GM12864 (cell line): Measurements from ENCODE around the gene LPCAT3.

Experiments
- DNase-seq: peaks from one replicate; pipeline ENCODE4 v3.0.0-alpha.2; 2011; ENCODE audit warnings: low read depth
- H3K4me3 ChIP-seq: 2 replicates; pipeline ENCODE4 v1.5.1; 2011; ENCODE audit warnings: mild to moderate bottlenecking, low read depth, low read length, control low read depth
- TF ChIP-seq, protein P1 (sequence below): IDR thresholded peaks from 2 replicates; pipeline ENCODE4 v1.5.1; 2011; ENCODE audit warnings: low read depth, mild to moderate bottlenecking, moderate library complexity, low read length, control low read depth, inconsistent platforms; ENCODE audit errors: missing control alignments

The LPCAT3 gene

DNA sequence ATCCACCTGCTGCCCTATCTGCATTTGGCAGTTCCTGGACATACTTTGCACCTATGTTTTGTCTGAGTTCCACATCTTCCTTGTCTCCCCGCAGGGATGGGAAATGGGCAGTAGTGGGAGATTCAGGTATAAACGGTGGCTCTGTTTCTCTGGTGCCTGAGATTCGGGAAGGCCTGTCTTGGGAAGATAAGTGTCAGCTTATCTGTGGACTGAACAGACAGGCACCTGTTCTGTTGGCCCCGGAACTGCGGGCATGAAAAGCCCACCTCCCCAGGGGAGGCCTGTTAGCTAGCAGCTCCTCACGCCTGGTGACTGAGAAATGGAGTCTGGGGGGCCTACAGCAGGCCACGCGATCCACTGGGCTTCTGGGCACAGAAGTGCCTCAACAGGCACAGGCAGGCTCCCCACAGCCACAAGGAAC lies 53.7 kb downstream of the LPCAT3 start:
- H3K4me3 ChIP-seq = no peak overlapping the region
- DNase-seq = no peak
- TF ChIP-seq, protein P1, sequence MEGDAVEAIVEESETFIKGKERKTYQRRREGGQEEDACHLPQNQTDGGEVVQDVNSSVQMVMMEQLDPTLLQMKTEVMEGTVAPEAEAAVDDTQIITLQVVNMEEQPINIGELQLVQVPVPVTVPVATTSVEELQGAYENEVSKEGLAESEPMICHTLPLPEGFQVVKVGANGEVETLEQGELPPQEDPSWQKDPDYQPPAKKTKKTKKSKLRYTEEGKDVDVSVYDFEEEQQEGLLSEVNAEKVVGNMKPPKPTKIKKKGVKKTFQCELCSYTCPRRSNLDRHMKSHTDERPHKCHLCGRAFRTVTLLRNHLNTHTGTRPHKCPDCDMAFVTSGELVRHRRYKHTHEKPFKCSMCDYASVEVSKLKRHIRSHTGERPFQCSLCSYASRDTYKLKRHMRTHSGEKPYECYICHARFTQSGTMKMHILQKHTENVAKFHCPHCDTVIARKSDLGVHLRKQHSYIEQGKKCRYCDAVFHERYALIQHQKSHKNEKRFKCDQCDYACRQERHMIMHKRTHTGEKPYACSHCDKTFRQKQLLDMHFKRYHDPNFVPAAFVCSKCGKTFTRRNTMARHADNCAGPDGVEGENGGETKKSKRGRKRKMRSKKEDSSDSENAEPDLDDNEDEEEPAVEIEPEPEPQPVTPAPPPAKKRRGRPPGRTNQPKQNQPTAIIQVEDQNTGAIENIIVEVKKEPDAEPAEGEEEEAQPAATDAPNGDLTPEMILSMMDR = no peak

DNA sequence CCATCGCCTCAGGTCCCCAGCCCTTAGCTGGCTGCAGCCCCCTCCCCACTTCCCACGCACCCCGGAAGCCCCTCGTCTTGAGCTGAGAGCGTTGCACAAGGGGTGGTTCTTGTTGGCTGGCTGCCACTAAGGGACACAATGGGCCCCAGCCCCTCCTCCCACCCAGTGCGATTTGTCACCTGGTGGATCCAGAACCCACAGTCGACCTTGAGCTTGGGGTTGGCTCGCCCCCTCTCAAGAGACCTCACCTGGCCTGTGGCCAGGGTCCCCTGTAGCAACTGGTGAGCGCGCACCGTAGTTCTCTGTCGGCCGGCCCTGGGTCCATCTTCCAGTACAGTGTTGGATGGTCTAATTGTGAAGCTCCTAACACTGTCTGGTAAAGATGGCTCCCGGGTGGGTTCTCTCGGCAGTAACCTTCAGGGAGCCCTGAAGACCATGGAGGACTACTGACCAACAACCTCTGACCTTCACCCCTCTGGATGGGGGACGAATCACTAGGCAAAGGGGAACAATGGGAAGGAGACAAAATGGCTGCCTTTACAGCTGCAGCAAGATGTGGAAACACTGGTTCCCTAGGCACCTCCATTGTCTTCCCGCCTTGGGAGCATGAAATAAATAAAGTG lies 54.4 kb downstream of the LPCAT3 start:
- DNase-seq = no peak
- H3K4me3 ChIP-seq = no peak overlapping the region
- TF ChIP-seq, protein P1 = no peak

GRCh38 chr12:6963016-6963731 lies 55.1 kb downstream of the LPCAT3 start:
- DNase-seq = no peak
- H3K4me3 ChIP-seq = no peak overlapping the region
- TF ChIP-seq, protein P1 = no peak

GRCh38 chr12:6962285-6963015 lies 55.8 kb downstream of the LPCAT3 start:
- TF ChIP-seq, protein P1 = no peak
- no peak for DNase-seq
- no peak overlapping the region for H3K4me3 ChIP-seq

GRCh38 chr12:6961695-6962284 lies 56.5 kb downstream of the LPCAT3 start:
- no peak overlapping the region; the same call in 1 of the 2 replicates for H3K4me3 ChIP-seq
- TF ChIP-seq, protein P1 = peak; percentile 50

DNA sequence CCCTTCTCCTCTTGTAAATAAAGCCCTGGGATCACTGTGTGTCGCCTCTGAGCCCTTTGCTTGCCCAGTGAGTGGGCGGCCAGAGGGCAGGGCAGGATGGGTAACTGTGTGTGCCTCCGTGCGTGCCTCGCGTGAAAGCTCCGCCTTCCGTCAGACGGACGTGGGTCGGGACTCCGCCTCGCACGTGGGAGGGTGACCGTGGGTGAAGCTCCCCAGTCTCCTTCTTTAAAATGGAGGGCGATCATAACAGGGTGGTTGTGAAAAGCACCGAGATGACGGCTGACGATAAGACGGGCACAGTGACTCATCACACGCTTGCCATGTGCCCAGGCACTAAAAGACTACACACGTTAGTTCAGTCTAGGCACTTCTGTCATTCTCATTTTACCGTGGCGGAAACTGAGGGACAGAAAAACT lies 57.0 kb downstream of the LPCAT3 start:
- peak overlapping the region; percentile 33; the same call in 1 of the 2 replicates for H3K4me3 ChIP-seq
- TF ChIP-seq, protein P1 = no peak
- DNase-seq = no peak

More at GRCh38 chr12:6961695-6962284, 56.5 kb downstream of the LPCAT3 start:
- DNase-seq = no peak
